ENCODE measurements around the gene ZBTB20. TPM values are rescaled to one million over a fixed set of nuclear protein-coding genes. Genes with fewer than 3 reads are reported as not detected.

ZBTB20 gene
- total and polyA plus RNA-seq, 4 donors = 0.88 to 83.2 (median 20.4) TPM

DNA sequence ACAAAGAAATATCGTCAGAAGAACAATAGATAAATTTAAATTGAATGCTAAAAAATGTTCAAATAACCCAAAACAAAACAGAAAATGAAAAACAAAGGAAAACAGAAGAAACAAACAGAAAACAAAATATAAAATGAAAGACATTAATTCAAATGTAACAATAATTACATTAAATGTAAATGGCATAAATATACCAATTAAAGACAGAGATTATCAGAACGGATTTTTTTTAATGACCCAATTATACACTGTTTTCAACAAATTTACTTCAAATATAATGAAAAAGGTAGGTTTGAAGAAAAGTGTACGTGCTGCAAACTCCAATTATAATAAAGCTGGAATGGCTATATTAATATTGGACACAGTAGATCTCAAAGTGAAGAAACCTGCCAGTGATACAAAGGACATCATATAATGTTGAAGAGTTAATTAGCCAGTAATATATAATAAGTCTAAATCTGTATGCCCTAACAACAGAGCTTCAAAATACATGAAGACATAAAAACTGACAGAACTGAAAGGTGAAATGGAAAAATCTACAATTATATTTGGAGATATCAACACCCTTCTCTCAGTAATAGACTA, 193.8 kb downstream of the ZBTB20 start:
- Histone ChIP-seq H3K4me1 (ENCODE audit: control insufficient read depth in 4 of 4, insufficient read depth in 4 of 4, low read length in 3 of 4) (peaks cover 0 to 1% (median 0%) of the 10 kb centered on the region in 4 donors), H3K36me3 (ENCODE audit: control insufficient read depth in 4 of 4, insufficient read depth in 3 of 4, low read depth in 1 of 4, low read length in 3 of 4) (peaks cover 0 to 5% (median 2%) of the 10 kb centered on the region in 4 donors), H3K9me3 (ENCODE audit: control insufficient read depth in 4 of 4, low read length in 3 of 4) (peaks cover 0 to 5% (median 0%) of the 10 kb centered on the region in 4 donors), H3K4me3 (ENCODE audit: low read depth in 1 of 3, low read length in 3 of 3) (no peak overlapping the region), H3K27ac (ENCODE audit: low read depth in 1 of 2, low read length in 2 of 2) (no peak overlapping the region), H3K27me3 (ENCODE audit: control insufficient read depth in 4 of 4, insufficient read depth in 4 of 4, low read length in 3 of 4) (no peaks in the 10 kb centered on the region), H3K9ac (ENCODE audit: low read depth in 1 of 2, low read length in 2 of 2) (no peak overlapping the region)
- no peak for TF ChIP-seq JUND (IDR thresholded peaks at IDR 0.05)
- TF ChIP-seq, protein P1, sequence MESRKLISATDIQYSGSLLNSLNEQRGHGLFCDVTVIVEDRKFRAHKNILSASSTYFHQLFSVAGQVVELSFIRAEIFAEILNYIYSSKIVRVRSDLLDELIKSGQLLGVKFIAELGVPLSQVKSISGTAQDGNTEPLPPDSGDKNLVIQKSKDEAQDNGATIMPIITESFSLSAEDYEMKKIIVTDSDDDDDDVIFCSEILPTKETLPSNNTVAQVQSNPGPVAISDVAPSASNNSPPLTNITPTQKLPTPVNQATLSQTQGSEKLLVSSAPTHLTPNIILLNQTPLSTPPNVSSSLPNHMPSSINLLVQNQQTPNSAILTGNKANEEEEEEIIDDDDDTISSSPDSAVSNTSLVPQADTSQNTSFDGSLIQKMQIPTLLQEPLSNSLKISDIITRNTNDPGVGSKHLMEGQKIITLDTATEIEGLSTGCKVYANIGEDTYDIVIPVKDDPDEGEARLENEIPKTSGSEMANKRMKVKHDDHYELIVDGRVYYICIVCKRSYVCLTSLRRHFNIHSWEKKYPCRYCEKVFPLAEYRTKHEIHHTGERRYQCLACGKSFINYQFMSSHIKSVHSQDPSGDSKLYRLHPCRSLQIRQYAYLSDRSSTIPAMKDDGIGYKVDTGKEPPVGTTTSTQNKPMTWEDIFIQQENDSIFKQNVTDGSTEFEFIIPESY (IDR thresholded peaks at IDR 0.05) = no peak
- TF ChIP-seq TAF1 (conservative IDR thresholded peaks at IDR 0.05) = no peak
- TF ChIP-seq RXRA (IDR thresholded peaks at IDR 0.05) = no peak
- TF ChIP-seq NR2F2 (IDR thresholded peaks at IDR 0.05) = no peak
- no peak for TF ChIP-seq SP1 (IDR thresholded peaks at IDR 0.05)
- no peak for DNase-seq (ENCODE audit: low spot score)
- 64% methylated on average over 3 of the region's 3 CpGs for WGBS

DNA sequence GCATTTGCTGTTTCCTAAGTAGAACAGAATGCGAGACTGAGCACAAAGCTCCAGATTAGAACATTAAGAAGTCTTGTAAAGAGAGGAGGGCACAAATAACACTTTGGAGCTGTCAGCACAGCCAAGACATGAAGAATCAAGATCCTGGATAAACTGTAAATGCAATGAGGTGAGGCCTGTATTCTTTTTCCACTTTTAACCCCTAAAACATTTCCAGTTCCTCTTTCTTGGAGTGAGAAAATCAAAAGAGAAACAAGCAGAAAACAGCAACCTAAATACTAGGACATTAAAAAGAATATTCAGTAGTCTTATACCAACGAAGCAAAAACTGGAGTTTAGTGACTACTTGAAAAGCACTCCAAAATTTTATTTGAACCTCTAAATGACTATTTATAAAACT, 204.3 kb downstream of the ZBTB20 start:
- Histone ChIP-seq H3K4me3 (ENCODE audit: low read depth in 1 of 3, low read length in 3 of 3) (no peak overlapping the region), H3K9ac (ENCODE audit: low read depth in 1 of 2, low read length in 2 of 2) (no peak overlapping the region), H3K4me1 (ENCODE audit: control insufficient read depth in 4 of 4, insufficient read depth in 4 of 4, low read length in 3 of 4) (peaks cover 0 to 8% (median 4%) of the 10 kb centered on the region in 4 donors), H3K27me3 (ENCODE audit: control insufficient read depth in 4 of 4, insufficient read depth in 4 of 4, low read length in 3 of 4) (no peaks in the 10 kb centered on the region), H3K36me3 (ENCODE audit: control insufficient read depth in 4 of 4, insufficient read depth in 3 of 4, low read depth in 1 of 4, low read length in 3 of 4) (no peaks in the 10 kb centered on the region), H3K9me3 (ENCODE audit: control insufficient read depth in 4 of 4, low read length in 3 of 4) (no peaks in the 10 kb centered on the region), H3K27ac (ENCODE audit: low read depth in 1 of 2, low read length in 2 of 2) (no peak overlapping the region)
- TF ChIP-seq, protein P2, sequence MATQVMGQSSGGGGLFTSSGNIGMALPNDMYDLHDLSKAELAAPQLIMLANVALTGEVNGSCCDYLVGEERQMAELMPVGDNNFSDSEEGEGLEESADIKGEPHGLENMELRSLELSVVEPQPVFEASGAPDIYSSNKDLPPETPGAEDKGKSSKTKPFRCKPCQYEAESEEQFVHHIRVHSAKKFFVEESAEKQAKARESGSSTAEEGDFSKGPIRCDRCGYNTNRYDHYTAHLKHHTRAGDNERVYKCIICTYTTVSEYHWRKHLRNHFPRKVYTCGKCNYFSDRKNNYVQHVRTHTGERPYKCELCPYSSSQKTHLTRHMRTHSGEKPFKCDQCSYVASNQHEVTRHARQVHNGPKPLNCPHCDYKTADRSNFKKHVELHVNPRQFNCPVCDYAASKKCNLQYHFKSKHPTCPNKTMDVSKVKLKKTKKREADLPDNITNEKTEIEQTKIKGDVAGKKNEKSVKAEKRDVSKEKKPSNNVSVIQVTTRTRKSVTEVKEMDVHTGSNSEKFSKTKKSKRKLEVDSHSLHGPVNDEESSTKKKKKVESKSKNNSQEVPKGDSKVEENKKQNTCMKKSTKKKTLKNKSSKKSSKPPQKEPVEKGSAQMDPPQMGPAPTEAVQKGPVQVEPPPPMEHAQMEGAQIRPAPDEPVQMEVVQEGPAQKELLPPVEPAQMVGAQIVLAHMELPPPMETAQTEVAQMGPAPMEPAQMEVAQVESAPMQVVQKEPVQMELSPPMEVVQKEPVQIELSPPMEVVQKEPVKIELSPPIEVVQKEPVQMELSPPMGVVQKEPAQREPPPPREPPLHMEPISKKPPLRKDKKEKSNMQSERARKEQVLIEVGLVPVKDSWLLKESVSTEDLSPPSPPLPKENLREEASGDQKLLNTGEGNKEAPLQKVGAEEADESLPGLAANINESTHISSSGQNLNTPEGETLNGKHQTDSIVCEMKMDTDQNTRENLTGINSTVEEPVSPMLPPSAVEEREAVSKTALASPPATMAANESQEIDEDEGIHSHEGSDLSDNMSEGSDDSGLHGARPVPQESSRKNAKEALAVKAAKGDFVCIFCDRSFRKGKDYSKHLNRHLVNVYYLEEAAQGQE (IDR thresholded peaks at IDR 0.05) = no peak
- no peak for TF ChIP-seq HNF4G (IDR thresholded peaks at IDR 0.05)
- TF ChIP-seq FOXA2 (IDR thresholded peaks at IDR 0.05) = no peak
- TF ChIP-seq, protein P3, sequence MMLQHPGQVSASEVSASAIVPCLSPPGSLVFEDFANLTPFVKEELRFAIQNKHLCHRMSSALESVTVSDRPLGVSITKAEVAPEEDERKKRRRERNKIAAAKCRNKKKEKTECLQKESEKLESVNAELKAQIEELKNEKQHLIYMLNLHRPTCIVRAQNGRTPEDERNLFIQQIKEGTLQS (IDR thresholded peaks at IDR 0.05) = no peak
- TF ChIP-seq, protein P4, sequence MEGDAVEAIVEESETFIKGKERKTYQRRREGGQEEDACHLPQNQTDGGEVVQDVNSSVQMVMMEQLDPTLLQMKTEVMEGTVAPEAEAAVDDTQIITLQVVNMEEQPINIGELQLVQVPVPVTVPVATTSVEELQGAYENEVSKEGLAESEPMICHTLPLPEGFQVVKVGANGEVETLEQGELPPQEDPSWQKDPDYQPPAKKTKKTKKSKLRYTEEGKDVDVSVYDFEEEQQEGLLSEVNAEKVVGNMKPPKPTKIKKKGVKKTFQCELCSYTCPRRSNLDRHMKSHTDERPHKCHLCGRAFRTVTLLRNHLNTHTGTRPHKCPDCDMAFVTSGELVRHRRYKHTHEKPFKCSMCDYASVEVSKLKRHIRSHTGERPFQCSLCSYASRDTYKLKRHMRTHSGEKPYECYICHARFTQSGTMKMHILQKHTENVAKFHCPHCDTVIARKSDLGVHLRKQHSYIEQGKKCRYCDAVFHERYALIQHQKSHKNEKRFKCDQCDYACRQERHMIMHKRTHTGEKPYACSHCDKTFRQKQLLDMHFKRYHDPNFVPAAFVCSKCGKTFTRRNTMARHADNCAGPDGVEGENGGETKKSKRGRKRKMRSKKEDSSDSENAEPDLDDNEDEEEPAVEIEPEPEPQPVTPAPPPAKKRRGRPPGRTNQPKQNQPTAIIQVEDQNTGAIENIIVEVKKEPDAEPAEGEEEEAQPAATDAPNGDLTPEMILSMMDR (IDR thresholded peaks at IDR 0.05; ENCODE audit: low read depth, low read length, missing input control) = no peak
- no peak for TF ChIP-seq SP1 (IDR thresholded peaks at IDR 0.05)
- no peak for TF ChIP-seq JUND (IDR thresholded peaks at IDR 0.05)
- no peak for TF ChIP-seq YY1 (IDR thresholded peaks at IDR 0.05)
- no peak for TF ChIP-seq RAD21 (IDR thresholded peaks at IDR 0.05)
- TF ChIP-seq NR2F2 (IDR thresholded peaks at IDR 0.05) = no peak
- no peak for DNase-seq (ENCODE audit: low spot score)
- WGBS = 95% methylated on average over 2 of the region's 2 CpGs

All from liver (tissue), 9 donors.